COLO668 (cell line): ENCODE results near the gene OR2T5.
"Not testable (repeated sequence)": the region's sequence is repeated elsewhere in the genome, so short reads cannot be mapped to it uniquely, and the experiment has no call there.

ENCODE experiments used
- DNase-seq: peaks from one replicate; lab custom pipeline; 2025; ENCODE audit not compliant: unreplicated experiment; lab: John Stamatoyannopoulos, UW

The OR2T5 gene

DNA sequence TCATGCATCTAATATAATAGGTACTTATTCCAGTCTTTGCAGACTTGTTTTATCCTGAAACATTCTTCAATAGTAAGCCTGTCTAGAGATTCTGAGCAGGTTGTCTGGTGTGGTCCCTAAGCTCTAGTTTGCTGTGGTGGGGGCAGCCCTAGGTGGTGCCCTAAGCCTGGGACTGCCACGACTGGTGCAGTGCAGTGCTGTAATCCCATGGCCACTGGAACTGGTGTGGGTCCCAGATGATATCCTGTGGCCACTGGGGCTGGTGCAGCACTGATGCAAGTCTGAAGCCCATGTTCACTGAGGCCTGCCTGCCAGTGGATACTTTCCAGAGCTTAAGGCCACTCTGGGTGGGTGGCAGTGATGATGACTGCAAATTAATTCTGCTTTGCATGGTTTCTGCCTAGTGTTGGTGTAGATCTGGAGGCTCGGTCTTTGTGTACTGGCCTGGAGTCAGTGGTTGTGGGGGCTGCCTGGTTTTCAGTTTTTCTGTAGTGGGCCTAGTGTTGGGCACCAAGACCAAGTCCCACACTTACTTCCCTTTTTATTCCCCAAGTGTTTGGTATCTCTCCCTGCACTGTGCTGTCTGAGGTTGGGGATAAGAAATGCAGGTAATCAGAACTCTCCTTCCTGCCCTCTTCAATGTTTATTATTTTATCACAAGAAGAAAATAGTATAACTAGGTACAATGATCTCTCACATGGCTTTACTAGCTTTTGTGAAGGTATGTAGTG is 12.1 kb downstream of the OR2T5 start:
- not testable (repeated sequence) for DNase-seq

- not testable (repeated sequence) for DNase-seq
Observed at GRCh38 chr1:248507773-248508172, 19.4 kb downstream of the OR2T5 start, which contains the start of gene OR2G6. Gene OR2G6 (plus strand): TSS chr1:248508073. CDS start chr1:248521647, 13,574 bp downstream.

- DNase-seq = not testable (repeated sequence)
Observed at GRCh38 chr1:248510217-248510616, 21.8 kb downstream of the OR2T5 start.

GRCh38 chr1:248521856-248522255 is 33.5 kb downstream of the OR2T5 start:
- DNase-seq = no peak

- DNase-seq = not testable (repeated sequence)
Observed at GRCh38 chr1:248537449-248537848, 49.1 kb downstream of the OR2T5 start.
